Fibroblast of upper back skin (primary cell): ENCODE results near the gene PAPPA2.
A peak's percentile ranks its signal among the peaks of the same experiment; 100 is the strongest.
"Not testable (repeated sequence)": the region's sequence is repeated elsewhere in the genome, so short reads cannot be mapped to it uniquely, and the experiment has no call there.

Source experiments
- DNase-seq: peaks from one replicate; pipeline ENCODE4 v3.0.0-alpha.2; 2013

Gene PAPPA2

GRCh38 chr1:176605176-176605575 lies 142.2 kb downstream of the PAPPA2 start:
- peak; percentile 58 for DNase-seq

GRCh38 chr1:176609556-176610408 lies 146.8 kb downstream of the PAPPA2 start:
- DNase-seq = peak; percentile 74

GRCh38 chr1:176612791-176613190 lies 149.8 kb downstream of the PAPPA2 start:
- no peak for DNase-seq

GRCh38 chr1:176617881-176618280 lies 154.9 kb downstream of the PAPPA2 start:
- peak; percentile 74 for DNase-seq

- DNase-seq = peak; percentile 21
Observed at GRCh38 chr1:176619261-176619660, 156.3 kb downstream of the PAPPA2 start.

- DNase-seq = no peak
Observed at GRCh38 chr1:176625365-176625764, 162.4 kb downstream of the PAPPA2 start.

GRCh38 chr1:176626572-176627061 lies 163.6 kb downstream of the PAPPA2 start:
- DNase-seq = no peak

GRCh38 chr1:176628775-176629174 lies 165.8 kb downstream of the PAPPA2 start:
- DNase-seq = no peak

- not testable (repeated sequence) for DNase-seq
Observed at GRCh38 chr1:176634733-176635132, 171.8 kb downstream of the PAPPA2 start.

GRCh38 chr1:176638713-176639526 lies 175.9 kb downstream of the PAPPA2 start:
- peak; percentile 16 for DNase-seq

GRCh38 chr1:176643536-176643935 lies 180.6 kb downstream of the PAPPA2 start:
- peak; percentile 82 for DNase-seq

GRCh38 chr1:176648556-176648955 lies 185.6 kb downstream of the PAPPA2 start:
- DNase-seq = no peak

- peak; percentile 94 for DNase-seq
Observed at GRCh38 chr1:176656257-176656995, 193.5 kb downstream of the PAPPA2 start.

- no peak for DNase-seq
Observed at GRCh38 chr1:176669782-176670181, 206.8 kb downstream of the PAPPA2 start.

GRCh38 chr1:176670853-176671252 lies 207.9 kb downstream of the PAPPA2 start:
- DNase-seq = no peak

GRCh38 chr1:176682830-176683535 lies 220.0 kb downstream of the PAPPA2 start:
- DNase-seq = no peak

GRCh38 chr1:176691251-176692228 lies 228.6 kb downstream of the PAPPA2 start:
- peak; percentile 57 for DNase-seq

- DNase-seq = no peak
Observed at GRCh38 chr1:176692431-176692830, 229.5 kb downstream of the PAPPA2 start.

GRCh38 chr1:176692988-176693696 lies 230.2 kb downstream of the PAPPA2 start:
- no peak for DNase-seq

GRCh38 chr1:176693697-176694329 lies 230.8 kb downstream of the PAPPA2 start:
- no peak for DNase-seq
